Heart right ventricle (tissue), 16 donors: ENCODE measurements around the gene ABHD17A. TPM values are rescaled to one million over a fixed set of nuclear protein-coding genes. Genes with fewer than 3 reads are reported as not detected.

Source experiments
- ATAC-seq, 8 donors: fragments of 200-7000 bp; cut with Tn5 transposase; one replicate each; pipeline ENCODE4 v1.9.1; 2020; ENCODE audit warnings: mild to moderate bottlenecking in 8 of 8, moderate library complexity in 8 of 8, moderate number of reproducible peaks in 1 of 8
- DNase-seq, 2 donors: peaks; one replicate each; pipeline ENCODE4 v3.0.0-alpha.2; 2020
- H3K27ac ChIP-seq, 10 donors: fragments of 200-600 bp; sonication (generic) in 2 of 10; one replicate each; pipeline versions ENCODE4 v1.5.0 to v1.8.0; 2020 to 2022; ENCODE audit warnings: mild to moderate bottlenecking in 3 of 10
- H3K27me3 ChIP-seq, 7 donors: fragments of 200-600 bp; one replicate each; pipeline ENCODE4 v1.8.0; 2021 to 2022; ENCODE audit warnings: mild to moderate bottlenecking in 2 of 7
- H3K36me3 ChIP-seq, 9 donors: fragments of 200-600 bp; sonication (generic) in 1 of 9; one replicate each; pipeline versions ENCODE4 v1.5.0 to v1.8.0; 2020 to 2022; ENCODE audit warnings: mild to moderate bottlenecking in 2 of 9
- H3K4me1 ChIP-seq, 9 donors: fragments of 200-600 bp; sonication (generic) in 1 of 9; one replicate each; pipeline versions ENCODE4 v1.5.0 to v1.8.0; 2020 to 2022; ENCODE audit warnings: mild to moderate bottlenecking in 4 of 9
- H3K4me3 ChIP-seq, 10 donors: fragments of 200-600 bp; sonication (generic) in 2 of 10; one replicate each; pipeline versions ENCODE4 v1.5.0 to v1.8.0; 2020 to 2022; ENCODE audit warnings: mild to moderate bottlenecking in 7 of 10, moderate library complexity in 2 of 10
- H3K9me3 ChIP-seq, 11 donors: fragments of 200-600 bp in 10 of 11; sonication (generic) in 2 of 11; one replicate each; pipeline versions ENCODE4 v1.5.0 to v1.8.0; 2013 to 2022; ENCODE audit warnings: mild to moderate bottlenecking in 2 of 11, control low read depth in 1 of 11, moderate library complexity in 1 of 11
- WGBS, 2 donors: extraction: QIAGEN DNeasy Blood & Tissue Kit; methylation state at CpG; one replicate each; pipeline ENCODE4 v1.1.7; 2013; ENCODE audit warnings: inconsistent platforms in 1 of 2; 5-methylcytosine and 5-hydroxymethylcytosine counted together
- intact Hi-C, 10 donors: fragments of 100-400 bp; cut with DNase I; formaldehyde crosslinking; loops; one replicate each; pipeline versions ENCODE4 v1.11.1 to v1.14.2; 2022
- polyA plus RNA-seq, 2 donors: library from polyadenylated mRNA; stranded (reverse); fragments of 200-250 nt; gene quantifications; one replicate each; pipeline ENCODE4 v1.2.3, GENCODE V29; 2013
- total RNA-seq, 10 donors: library from RNA; stranded (reverse); fragmentation: NEBNext Ultra II Directional in 3 of 10; extraction: Animal tissue kit (Norgen Biotek cat#: 25700) in 3 of 10; gene quantifications; one replicate each; pipeline versions ENCODE4 v1.2.1 to v1.2.4, GENCODE V29; 2021 to 2023
- TF ChIP-seq, protein P1 (sequence below), 9 donors: fragments of 200-600 bp; sonication (generic) in 2 of 9; IDR thresholded peaks; one replicate each; pipeline versions ENCODE4 v1.5.0 to v1.8.0; 2021 to 2022; ENCODE audit warnings: antibody characterized with exemption in 9 of 9, mild to moderate bottlenecking in 5 of 9, moderate library complexity in 1 of 9
- donor health status: Arrhythmogenic right ventricular cardiomyopathy.
- donor health status: ischemic (EF 13 %, LVEDD 7.1; RV severe dilation, severe dysfunction).
- donor health status: healthy with polysubstance abuse.
- donor health status: DM: no; HTN: yes; CAD: no.
- donor health status: DM: no; HTN: no; CAD: no.
- donor health status: ischemic (EF 25% LVEDD 6.9; RV normal size, moderate dysfunction).
- donor health status: ischemic (EF 25% LVEDD 5.7; RV mildly dilated, moderate dysfunction).
- donor health status: healthy.
- donor health status: DM: yes; HTN: yes; CAD: no.
- donor health status: Ischemic cardiomyopathy.
- donor health status: ischemic (EF 35%, LVEDD 5.7; RV mildly dilated, moderate dysfunction).
- donor health status: nonischemic (EF 11% LVEDD 7.7; RV severe dilation, severe dysfunction).
- donor health status: DM: yes; HTN: yes; CAD: no.
- donor health status: PGD.
- donor health status: ischemic (EF 29% LVEDD 5.4; RV normal size, mild dysfunction).
- donor health status: nonischemic (EF 23%, LVEDD 6.1; RV moderate dilation, normal function).

The ABHD17A gene
- total and polyA plus RNA-seq, 12 donors: 45.1 to 185 (median 57.7) TPM

DNA sequence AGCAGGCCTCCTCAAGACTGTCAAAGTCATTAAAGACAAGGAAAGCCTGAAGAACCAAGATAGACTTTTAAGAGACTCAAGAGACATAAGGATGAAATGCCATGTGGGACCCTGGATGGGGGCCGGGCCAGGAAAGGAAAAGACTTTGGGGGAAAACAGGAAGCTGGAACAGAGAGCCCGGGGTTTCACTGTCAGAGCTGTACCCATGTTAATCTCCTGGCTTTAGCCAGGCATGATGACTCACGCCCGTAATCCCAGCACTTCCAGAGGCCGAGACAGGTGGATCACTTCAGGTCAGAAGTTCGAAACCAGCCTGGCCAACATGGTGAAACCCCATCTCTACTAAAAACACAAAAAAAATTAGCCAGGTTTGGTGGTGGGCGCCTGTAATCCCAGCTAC lies 16.3 kb downstream of the ABHD17A start:
- DNase-seq (no peak), ATAC-seq (no peak)
- intact Hi-C loops: loop anchor here in 2 of 10 donors (5.0 to 10.0 kb wide), 2 partner anchors 68 to 196 kb away; no protein-coding TSS in a partner anchor
- no peaks in the 10 kb centered on the region for H3K9me3 ChIP-seq
- TF ChIP-seq, protein P1, sequence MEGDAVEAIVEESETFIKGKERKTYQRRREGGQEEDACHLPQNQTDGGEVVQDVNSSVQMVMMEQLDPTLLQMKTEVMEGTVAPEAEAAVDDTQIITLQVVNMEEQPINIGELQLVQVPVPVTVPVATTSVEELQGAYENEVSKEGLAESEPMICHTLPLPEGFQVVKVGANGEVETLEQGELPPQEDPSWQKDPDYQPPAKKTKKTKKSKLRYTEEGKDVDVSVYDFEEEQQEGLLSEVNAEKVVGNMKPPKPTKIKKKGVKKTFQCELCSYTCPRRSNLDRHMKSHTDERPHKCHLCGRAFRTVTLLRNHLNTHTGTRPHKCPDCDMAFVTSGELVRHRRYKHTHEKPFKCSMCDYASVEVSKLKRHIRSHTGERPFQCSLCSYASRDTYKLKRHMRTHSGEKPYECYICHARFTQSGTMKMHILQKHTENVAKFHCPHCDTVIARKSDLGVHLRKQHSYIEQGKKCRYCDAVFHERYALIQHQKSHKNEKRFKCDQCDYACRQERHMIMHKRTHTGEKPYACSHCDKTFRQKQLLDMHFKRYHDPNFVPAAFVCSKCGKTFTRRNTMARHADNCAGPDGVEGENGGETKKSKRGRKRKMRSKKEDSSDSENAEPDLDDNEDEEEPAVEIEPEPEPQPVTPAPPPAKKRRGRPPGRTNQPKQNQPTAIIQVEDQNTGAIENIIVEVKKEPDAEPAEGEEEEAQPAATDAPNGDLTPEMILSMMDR (IDR thresholded peaks at IDR 0.05): no peak
- no peak overlapping the region for H3K4me3 ChIP-seq
- 81 to 86% methylated on average over 7 of the region's 7 CpGs for WGBS, 2 donors
- H3K36me3 ChIP-seq: peaks cover 0 to 27% (median 0%) of the 10 kb centered on the region in 9 donors
- peaks cover 13 to 45% (median 31%) of the 10 kb centered on the region in 9 donors for H3K4me1 ChIP-seq
- no peak overlapping the region for H3K27ac ChIP-seq
- H3K27me3 ChIP-seq: no peaks in the 10 kb centered on the region

- Histone ChIP-seq H3K4me3 (no peak overlapping the region), H3K4me1 (peaks cover 5 to 31% (median 15%) of the 10 kb centered on the region in 9 donors), H3K27me3 (no peaks in the 10 kb centered on the region), H3K36me3 (peaks cover 0 to 17% (median 0%) of the 10 kb centered on the region in 9 donors), H3K9me3 (no peaks in the 10 kb centered on the region), H3K27ac (no peak overlapping the region)
- 92 to 93% methylated on average over 9 of the region's 9 CpGs for WGBS, 2 donors
- no peak for ATAC-seq
- DNase-seq: no peak
- TF ChIP-seq, protein P1 (IDR thresholded peaks at IDR 0.05): no peak
- intact Hi-C loops: loop anchor here in 2 of 10 donors (5.0 to 10.0 kb wide), 2 partner anchors 70 to 197 kb away; no protein-coding TSS in a partner anchor
These were observed 18.0 kb downstream of the ABHD17A start for GRCh38 chr19:1867349-1867724.

GRCh38 chr19:1866693-1867348 lies 18.5 kb downstream of the ABHD17A start:
- H3K4me3 ChIP-seq: no peak overlapping the region
- H3K36me3 ChIP-seq: peaks cover 0 to 17% (median 0%) of the 10 kb centered on the region in 9 donors
- H3K9me3 ChIP-seq: no peaks in the 10 kb centered on the region
- ATAC-seq (no peak), DNase-seq (no peak)
- H3K27me3 ChIP-seq: no peaks in the 10 kb centered on the region
- peaks cover 8 to 31% (median 11%) of the 10 kb centered on the region in 9 donors for H3K4me1 ChIP-seq
- no peak overlapping the region for H3K27ac ChIP-seq
- TF ChIP-seq, protein P1 (IDR thresholded peaks at IDR 0.05): no peak
- 91 to 92% methylated on average over 8 of the region's 8 CpGs for whole genome bisulfite sequencing, 2 donors
- intact Hi-C loops: loop anchor here in 2 of 10 donors (5.0 to 10.0 kb wide), 2 partner anchors 70 to 198 kb away; no protein-coding TSS in a partner anchor

DNA sequence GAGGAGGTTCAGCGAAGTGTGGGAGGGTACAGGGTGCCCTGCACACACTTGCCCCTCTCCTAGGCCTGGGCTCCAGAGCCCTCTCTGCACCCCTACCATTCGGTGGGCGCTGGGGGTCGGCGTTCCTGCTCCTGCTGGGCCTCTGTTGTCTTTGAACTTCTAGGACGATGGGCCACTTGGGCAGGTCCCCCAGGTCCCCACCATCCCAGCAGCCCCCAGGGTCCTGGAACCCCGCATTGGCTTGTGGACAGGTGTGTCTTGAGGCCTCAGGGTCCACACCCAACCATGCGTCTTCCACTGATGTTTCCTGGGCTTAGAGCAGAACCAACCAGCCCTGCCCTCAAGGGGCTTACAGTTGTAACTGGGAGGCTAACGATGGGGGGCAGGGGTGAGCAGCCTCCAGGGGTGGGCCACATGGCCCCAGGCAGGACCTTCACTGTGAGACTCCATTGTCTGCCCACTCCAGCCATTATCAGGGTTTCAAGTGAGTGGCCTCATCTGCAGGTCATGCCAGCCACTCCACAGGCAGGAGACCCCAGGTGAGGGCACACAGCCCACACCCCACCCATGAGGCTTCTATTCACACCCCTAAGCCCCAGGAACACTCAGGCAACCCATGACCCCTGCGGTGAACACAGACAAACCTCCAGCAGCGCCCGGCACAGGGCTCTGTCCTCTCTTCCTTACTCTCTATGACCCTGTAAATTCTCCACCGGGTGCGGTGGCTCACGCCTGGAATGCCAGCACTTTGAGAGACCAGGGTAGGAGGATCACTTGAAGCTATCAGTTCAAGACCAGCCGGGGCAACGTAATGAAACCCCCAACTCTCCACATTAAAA lies 19.9 kb downstream of the ABHD17A start:
- H3K27ac ChIP-seq: peak overlapping the region in 9 of 10 donors; percentile 88 to 99 (median 94)
- peak in 1 of 8 donors; percentile 0 for ATAC-seq
- no peaks in the 10 kb centered on the region for H3K27me3 ChIP-seq

More for the DNA sequence above, 19.9 kb downstream of the ABHD17A start:
- Histone ChIP-seq H3K36me3 (peaks cover 0 to 5% (median 0%) of the 10 kb centered on the region in 9 donors), H3K9me3 (no peaks in the 10 kb centered on the region), H3K4me3 (peak overlapping the region in 7 of 10 donors; percentile 78 to 96 (median 87)), H3K4me1 (peaks cover 12 to 34% (median 23%) of the 10 kb centered on the region in 9 donors)
- no peak for DNase-seq
- TF ChIP-seq, protein P1 (IDR thresholded peaks at IDR 0.05): no peak
- intact Hi-C loops: loop anchor here in 2 of 10 donors (5.0 to 10.0 kb wide), 2 partner anchors 72 to 199 kb away; no protein-coding TSS in a partner anchor
- 85 to 89% methylated on average over 17 of the region's 17 CpGs for WGBS, 2 donors
